ENCODE measurements around the gene SSH2. TPM values are rescaled to one million over a fixed set of nuclear protein-coding genes. Genes with fewer than 3 reads are reported as not detected.
"Not testable (repeated sequence)": the region's sequence is repeated elsewhere in the genome, so short reads cannot be mapped to it uniquely, and the experiment has no call there.

SSH2 gene
- total RNA-seq, 1 donor from 2014 or later, result 72.0 TPM

DNA sequence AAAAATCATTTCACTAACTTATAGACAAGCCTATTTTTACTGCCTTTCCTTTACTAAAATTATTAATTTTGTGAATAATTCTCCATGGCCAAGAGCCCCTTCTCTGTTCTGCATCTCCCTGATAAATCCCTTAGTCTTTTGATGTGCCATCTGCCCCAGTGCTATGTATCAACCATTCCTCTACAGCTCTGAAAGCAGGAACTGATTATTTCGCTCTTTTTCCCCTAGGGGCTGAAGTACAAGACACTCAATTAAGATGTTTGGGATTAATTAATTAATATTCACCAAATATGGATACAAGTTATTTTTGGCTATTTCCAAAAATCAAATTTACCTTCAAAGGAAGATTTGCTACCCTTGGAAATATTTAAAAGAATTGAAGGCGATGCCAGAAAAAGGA lies 26.6 kb downstream of the SSH2 start:
- Histone ChIP-seq H3K4me3 (no peak overlapping the region), H3K27ac (no peak overlapping the region), H3K36me3 (no peaks in the 10 kb centered on the region), H3K27me3 (no peaks in the 10 kb centered on the region), H3K4me1 (peaks cover 3% of the 10 kb centered on the region), H3K9me3 (no peaks in the 10 kb centered on the region)
- ATAC-seq (no peak), DNase-seq (no peak)
- TF ChIP-seq, protein P1, sequence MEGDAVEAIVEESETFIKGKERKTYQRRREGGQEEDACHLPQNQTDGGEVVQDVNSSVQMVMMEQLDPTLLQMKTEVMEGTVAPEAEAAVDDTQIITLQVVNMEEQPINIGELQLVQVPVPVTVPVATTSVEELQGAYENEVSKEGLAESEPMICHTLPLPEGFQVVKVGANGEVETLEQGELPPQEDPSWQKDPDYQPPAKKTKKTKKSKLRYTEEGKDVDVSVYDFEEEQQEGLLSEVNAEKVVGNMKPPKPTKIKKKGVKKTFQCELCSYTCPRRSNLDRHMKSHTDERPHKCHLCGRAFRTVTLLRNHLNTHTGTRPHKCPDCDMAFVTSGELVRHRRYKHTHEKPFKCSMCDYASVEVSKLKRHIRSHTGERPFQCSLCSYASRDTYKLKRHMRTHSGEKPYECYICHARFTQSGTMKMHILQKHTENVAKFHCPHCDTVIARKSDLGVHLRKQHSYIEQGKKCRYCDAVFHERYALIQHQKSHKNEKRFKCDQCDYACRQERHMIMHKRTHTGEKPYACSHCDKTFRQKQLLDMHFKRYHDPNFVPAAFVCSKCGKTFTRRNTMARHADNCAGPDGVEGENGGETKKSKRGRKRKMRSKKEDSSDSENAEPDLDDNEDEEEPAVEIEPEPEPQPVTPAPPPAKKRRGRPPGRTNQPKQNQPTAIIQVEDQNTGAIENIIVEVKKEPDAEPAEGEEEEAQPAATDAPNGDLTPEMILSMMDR (IDR thresholded peaks at IDR 0.05), result no peak
- intact Hi-C loops (cut with DNase I), result no loop called here

DNA sequence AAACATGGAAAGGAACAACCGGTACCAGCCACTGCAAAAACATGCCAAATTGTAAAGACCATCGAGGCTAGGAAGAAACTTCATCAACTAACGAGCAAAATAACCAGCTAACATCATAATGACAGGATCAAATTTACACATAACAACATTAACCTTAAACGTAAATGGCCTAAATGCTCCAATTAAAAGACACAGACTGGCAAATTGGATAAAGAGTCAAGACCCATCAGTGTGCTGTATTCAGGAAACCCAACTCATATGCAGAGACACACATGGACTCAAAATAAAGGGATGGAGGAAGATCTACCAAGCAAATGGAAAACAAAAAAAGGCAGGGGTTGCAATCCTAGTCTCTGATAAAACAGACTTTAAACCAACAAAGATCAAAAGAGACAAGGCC lies 32.9 kb downstream of the SSH2 start:
- H3K36me3 ChIP-seq; H3K27ac ChIP-seq; H3K9me3 ChIP-seq; H3K27me3 ChIP-seq; H3K4me1 ChIP-seq; ATAC-seq; H3K4me3 ChIP-seq; intact Hi-C loops (cut with DNase I); DNase-seq: not testable (repeated sequence)

DNA sequence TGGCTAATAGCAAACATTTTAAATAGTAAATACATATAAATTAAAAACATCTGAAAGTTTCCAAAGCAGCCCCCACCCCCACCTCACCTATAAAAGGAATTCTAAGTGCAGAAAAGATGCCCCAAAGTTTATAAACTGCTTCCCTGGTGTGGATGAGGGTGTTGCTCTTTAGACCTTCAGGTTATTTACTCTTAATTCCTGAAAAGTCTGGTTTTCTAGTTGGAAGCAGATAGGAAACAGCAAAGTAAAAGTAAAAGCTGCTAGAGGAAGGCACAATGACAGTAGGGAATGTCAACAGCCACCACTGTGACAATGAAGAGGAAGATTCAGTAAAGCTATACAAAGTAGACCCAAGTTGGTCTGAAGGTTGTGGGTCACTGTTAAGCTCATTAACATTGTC lies 37.8 kb downstream of the SSH2 start:
- no peaks in the 10 kb centered on the region for H3K27me3 ChIP-seq
- ATAC-seq (no peak), DNase-seq (no peak)
- H3K9me3 ChIP-seq, result no peaks in the 10 kb centered on the region
- TF ChIP-seq, protein P1 (IDR thresholded peaks at IDR 0.05), result no peak
- H3K36me3 ChIP-seq, result no peaks in the 10 kb centered on the region
- intact Hi-C loops (cut with DNase I), result no loop called here
- no peak overlapping the region for H3K27ac ChIP-seq
- no peaks in the 10 kb centered on the region for H3K4me1 ChIP-seq
- no peak overlapping the region for H3K4me3 ChIP-seq

DNA sequence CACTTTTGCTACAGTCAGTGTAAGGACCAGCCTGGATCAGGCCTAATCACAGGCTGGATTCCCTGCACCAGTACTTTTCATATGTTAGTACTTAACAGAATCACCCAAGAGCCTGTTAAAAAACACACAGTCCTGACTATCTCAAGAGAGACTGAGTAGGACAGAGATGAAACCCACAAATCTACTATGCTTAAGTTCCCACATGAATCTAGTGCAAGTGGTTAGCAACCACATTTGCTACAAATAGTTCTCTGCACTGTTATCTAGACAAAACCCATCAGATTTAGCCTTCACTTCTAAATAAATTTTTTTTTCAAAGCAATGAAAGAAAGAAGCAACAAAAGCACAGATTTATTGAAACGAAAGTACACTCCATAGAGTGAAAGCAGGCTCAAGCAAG lies 38.9 kb downstream of the SSH2 start:
- H3K36me3 ChIP-seq, result no peaks in the 10 kb centered on the region
- no peaks in the 10 kb centered on the region for H3K27me3 ChIP-seq
- no peak overlapping the region for H3K4me3 ChIP-seq
- no peak for ATAC-seq
- intact Hi-C loops (cut with DNase I), result no loop called here
- TF ChIP-seq, protein P1 (IDR thresholded peaks at IDR 0.05), result no peak
- no peak overlapping the region for H3K27ac ChIP-seq
- no peaks in the 10 kb centered on the region for H3K4me1 ChIP-seq
- DNase-seq, result no peak
- no peaks in the 10 kb centered on the region for H3K9me3 ChIP-seq

DNA sequence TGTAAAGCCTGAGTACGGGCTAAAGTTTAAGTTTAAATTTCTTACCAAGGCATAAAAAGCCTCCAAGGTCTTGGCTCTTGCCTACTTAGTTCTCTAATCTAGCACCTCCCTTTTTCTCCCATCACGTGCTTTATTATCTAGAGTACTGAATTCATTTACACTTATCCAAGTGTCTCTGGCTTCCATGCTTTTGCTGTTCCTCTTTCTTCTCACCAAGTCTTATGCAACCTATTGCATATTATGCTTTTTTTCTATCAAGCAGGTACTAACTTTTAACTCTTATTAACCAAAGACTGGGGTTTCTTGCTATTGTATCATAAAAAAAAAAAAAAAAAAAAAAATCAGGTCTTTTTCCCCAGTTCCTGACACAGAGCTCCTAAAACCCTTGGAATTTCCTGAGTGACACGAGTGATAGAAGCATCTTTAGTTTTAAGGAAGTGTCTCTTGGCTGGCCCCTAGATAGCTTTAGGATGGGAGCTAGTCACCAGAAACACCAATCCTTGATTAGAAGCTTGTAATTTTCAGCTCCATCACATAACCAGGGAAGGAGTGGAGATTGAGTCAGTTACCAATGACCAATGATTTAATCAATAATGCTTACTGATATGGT lies 44.9 kb downstream of the SSH2 start:
- H3K27ac ChIP-seq, result no peak overlapping the region
- intact Hi-C loops (cut with DNase I), result no loop called here
- no peaks in the 10 kb centered on the region for H3K4me1 ChIP-seq
- DNase-seq (no peak), ATAC-seq (peak; percentile 54)
- H3K4me3 ChIP-seq, result no peak overlapping the region
- no peaks in the 10 kb centered on the region for H3K36me3 ChIP-seq
- H3K27me3 ChIP-seq, result no peaks in the 10 kb centered on the region
- H3K9me3 ChIP-seq, result no peaks in the 10 kb centered on the region
- TF ChIP-seq, protein P1 (IDR thresholded peaks at IDR 0.05), result no peak

DNA sequence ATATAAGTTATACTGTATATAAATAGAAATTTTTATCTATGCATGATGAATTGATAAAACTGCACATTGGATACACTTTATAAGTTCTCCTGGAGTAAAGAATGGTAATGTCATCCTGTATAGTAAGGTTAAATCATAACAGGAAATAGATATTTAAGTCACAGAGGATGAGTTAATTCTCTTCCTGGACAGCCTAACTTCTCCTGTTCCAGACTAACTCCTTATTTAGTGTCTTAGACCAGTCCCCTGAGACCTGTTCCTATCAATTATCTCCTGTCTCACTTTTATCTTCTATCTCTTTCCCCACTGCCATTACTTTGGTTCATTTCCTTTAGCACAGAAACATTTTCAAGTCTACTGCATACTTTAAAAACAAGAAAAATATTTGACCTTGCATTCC lies 46.5 kb downstream of the SSH2 start:
- no peaks in the 10 kb centered on the region for H3K27me3 ChIP-seq
- intact Hi-C loops (cut with DNase I), result no loop called here
- TF ChIP-seq, protein P1 (IDR thresholded peaks at IDR 0.05), result no peak
- no peak overlapping the region for H3K4me3 ChIP-seq
- no peak for ATAC-seq
- no peak overlapping the region for H3K27ac ChIP-seq
- no peaks in the 10 kb centered on the region for H3K36me3 ChIP-seq
- H3K4me1 ChIP-seq, result no peaks in the 10 kb centered on the region
- no peaks in the 10 kb centered on the region for H3K9me3 ChIP-seq
- DNase-seq, result no peak
